H9 (cell line): ENCODE results near the gene FAM3C. TPM values are rescaled to one million over a fixed set of nuclear protein-coding genes. Genes with fewer than 3 reads are reported as not detected.

Experiments used
- DNase-seq: peaks from one replicate; pipeline ENCODE4 v3.0.0-alpha.2; 2017
- H2AFZ ChIP-seq: one replicate; pipeline ENCODE4 v1.6.1; 2013; ENCODE audit warnings: mild to moderate bottlenecking, low read length, control low read depth, moderate library complexity
- H2AK5ac ChIP-seq: 2 replicates; pipeline ENCODE4 v1.6.1; 2013; ENCODE audit warnings: low read length, control low read depth, mixed read lengths; ENCODE audit not compliant: insufficient read length
- H2BK120ac ChIP-seq: one replicate; pipeline ENCODE4 v1.6.1; 2013; ENCODE audit warnings: low read depth, mild to moderate bottlenecking, low read length, control low read depth, inconsistent platforms; ENCODE audit not compliant: poor library complexity, severe bottlenecking
- H2BK12ac ChIP-seq: 2 replicates; pipeline ENCODE4 v1.6.1; 2013; ENCODE audit warnings: low read length, control low read depth, mixed read lengths, low read depth; ENCODE audit not compliant: insufficient read length
- H2BK15ac ChIP-seq: 2 replicates; pipeline ENCODE4 v1.6.1; 2013; ENCODE audit warnings: low read depth, low read length, control low read depth
- H2BK20ac ChIP-seq: one replicate; pipeline ENCODE4 v1.6.1; 2013; ENCODE audit warnings: low read depth, mild to moderate bottlenecking, low read length, control low read depth, inconsistent platforms; ENCODE audit not compliant: poor library complexity, severe bottlenecking
- H2BK5ac ChIP-seq: 2 replicates; pipeline ENCODE4 v1.6.1; 2013; ENCODE audit warnings: low read length, control low read depth, mixed read lengths; ENCODE audit not compliant: insufficient read length
- H3K14ac ChIP-seq: 2 replicates; pipeline ENCODE4 v1.6.1; 2013; ENCODE audit warnings: low read length, control low read depth; ENCODE audit not compliant: insufficient read depth
- H3K18ac ChIP-seq: 2 replicates; pipeline ENCODE4 v1.6.1; 2013; ENCODE audit warnings: low read depth, mild to moderate bottlenecking, mixed read lengths, low read length, control low read depth; ENCODE audit not compliant: insufficient read length
- H3K23ac ChIP-seq: 2 replicates; pipeline ENCODE4 v1.6.1; 2013; ENCODE audit warnings: low read length, control low read depth, mixed read lengths, low read depth; ENCODE audit not compliant: insufficient read length
- H3K23me2 ChIP-seq: 2 replicates; pipeline ENCODE4 v1.6.1; 2013; ENCODE audit warnings: low read depth, mild to moderate bottlenecking, mixed read lengths, low read length, control low read depth; ENCODE audit not compliant: insufficient read length, poor library complexity, severe bottlenecking
- H3K27ac ChIP-seq: 2 replicates; pipeline ENCODE4 v1.5.1; 2013; ENCODE audit warnings: low read length, control low read depth, mixed read lengths, low read depth; ENCODE audit not compliant: insufficient read length
- H3K27me3 ChIP-seq: 2 replicates; pipeline ENCODE4 v1.6.1; 2013; ENCODE audit warnings: low read length, control low read depth, inconsistent platforms; ENCODE audit not compliant: insufficient read depth
- H3K4ac ChIP-seq: 2 replicates; pipeline ENCODE4 v1.6.1; 2013; ENCODE audit warnings: low read depth, mild to moderate bottlenecking, control low read depth, inconsistent platforms, low read length, moderate library complexity
- H3K4me1 ChIP-seq: 2 replicates; pipeline ENCODE4 v1.6.1; 2013; ENCODE audit warnings: low read length, control low read depth, inconsistent platforms; ENCODE audit not compliant: insufficient read depth
- H3K4me2 ChIP-seq: 2 replicates; pipeline ENCODE4 v1.6.1; 2013; ENCODE audit warnings: low read length, control low read depth, mixed read lengths; ENCODE audit not compliant: insufficient read length, insufficient read depth
- H3K56ac ChIP-seq: 2 replicates; pipeline ENCODE4 v1.6.1; 2013; ENCODE audit warnings: low read depth, mild to moderate bottlenecking, mixed read lengths, low read length, control low read depth; ENCODE audit not compliant: insufficient read length
- H3K79me1 ChIP-seq: 2 replicates; pipeline ENCODE4 v1.6.1; 2013; ENCODE audit warnings: low read depth, mild to moderate bottlenecking, moderate library complexity, low read length, control low read depth, inconsistent platforms; ENCODE audit not compliant: insufficient read depth, poor library complexity, severe bottlenecking
- H3K79me2 ChIP-seq: 2 replicates; pipeline ENCODE4 v1.6.1; 2013; ENCODE audit warnings: low read length, control low read depth, inconsistent platforms; ENCODE audit not compliant: insufficient read depth
- H3K9ac ChIP-seq: 2 replicates; pipeline ENCODE4 v1.6.1; 2013; ENCODE audit warnings: low read length, control low read depth, mixed read lengths; ENCODE audit not compliant: insufficient read length; ENCODE audit errors: extremely low read depth
- H3K9me3 ChIP-seq: one replicate; pipeline ENCODE4 v1.6.1; 2013; ENCODE audit warnings: low read depth, low read length, inconsistent platforms; ENCODE audit not compliant: control insufficient read depth
- H3T11ph ChIP-seq: one replicate; pipeline ENCODE4 v1.6.1; 2013; ENCODE audit warnings: mild to moderate bottlenecking, low read length, control low read depth, inconsistent platforms
- H4K20me1 ChIP-seq: one replicate; pipeline ENCODE4 v1.6.1; 2013; ENCODE audit not compliant: control insufficient read depth, insufficient read length, insufficient read depth
- H4K5ac ChIP-seq: 2 replicates; pipeline ENCODE4 v1.6.1; 2013; ENCODE audit warnings: low read depth, mild to moderate bottlenecking, mixed read lengths, low read length, control low read depth; ENCODE audit not compliant: insufficient read length
- H4K8ac ChIP-seq: replicated peaks from 2 replicates; pipeline ENCODE4 v1.6.1; 2013; ENCODE audit warnings: low read length, control low read depth, mixed read lengths, low read depth; ENCODE audit not compliant: insufficient read length
- H4K91ac ChIP-seq: 2 replicates; pipeline ENCODE4 v1.6.1; 2013; ENCODE audit warnings: low read depth, mild to moderate bottlenecking, moderate library complexity, mixed read lengths, low read length, control low read depth; ENCODE audit not compliant: insufficient read length
- H3K27ac Mint-ChIP-seq, 3 experiments: 2 replicates in 2 of 3; 3 replicates in 1 of 3; pipeline ENCODE4 v1.8.0; 2020 to 2021; ENCODE audit warnings: mixed read lengths in 3 of 3, mild to moderate bottlenecking in 1 of 3, moderate library complexity in 1 of 3
- H3K27me3 Mint-ChIP-seq: 2 replicates; pipeline ENCODE4 v1.8.0; 2021; ENCODE audit warnings: low read depth, mild to moderate bottlenecking, moderate library complexity, mixed read lengths
- H3K36me3 Mint-ChIP-seq, 3 experiments: 2 replicates in 2 of 3; 3 replicates in 1 of 3; pipeline ENCODE4 v1.8.0; 2020 to 2021; ENCODE audit warnings: low read depth in 3 of 3, mixed read lengths in 3 of 3; ENCODE audit not compliant: insufficient read depth in 1 of 3
- H3K4me1 Mint-ChIP-seq, 2 experiments: 2 replicates each; pipeline ENCODE4 v1.8.0; 2020; ENCODE audit warnings: mixed read lengths in 2 of 2
- H3K4me3 Mint-ChIP-seq, 2 experiments: 2 replicates in 1 of 2; 3 replicates in 1 of 2; pipeline ENCODE4 v1.8.0; 2020 to 2021; ENCODE audit warnings: mild to moderate bottlenecking in 2 of 2, mixed read lengths in 2 of 2, moderate library complexity in 1 of 2
- H3K9me3 Mint-ChIP-seq, 2 experiments: 2 replicates in 1 of 2; 3 replicates in 1 of 2; pipeline ENCODE4 v1.8.0; 2020; ENCODE audit warnings: mild to moderate bottlenecking in 2 of 2, mixed read lengths in 2 of 2, moderate library complexity in 1 of 2
- WGBS: extraction: QIAGEN DNeasy Blood & Tissue Kit; methylation state at CpG from one replicate; pipeline ENCODE4 v1.1.7; 2013; ENCODE audit warnings: missing lambda C conversion rate, low lambda C conversion rate, mixed read lengths; ENCODE audit not compliant: insufficient read length; ENCODE audit errors: extremely low coverage; 5-methylcytosine and 5-hydroxymethylcytosine counted together
- total RNA-seq: library from RNA; stranded (reverse); gene quantifications from 2 replicates; pipeline ENCODE4 v1.2.1, GENCODE V29; 2021
- TF ChIP-seq, protein P1 (sequence below): fragments of 200-600 bp; sonication (generic); conservative IDR thresholded peaks from 3 replicates; pipeline ENCODE4 v1.8.0; 2021; ENCODE audit warnings: antibody characterized with exemption, mild to moderate bottlenecking

The FAM3C gene
- total RNA-seq, 1 experiment from 2014 or later = 64.5 TPM

DNA sequence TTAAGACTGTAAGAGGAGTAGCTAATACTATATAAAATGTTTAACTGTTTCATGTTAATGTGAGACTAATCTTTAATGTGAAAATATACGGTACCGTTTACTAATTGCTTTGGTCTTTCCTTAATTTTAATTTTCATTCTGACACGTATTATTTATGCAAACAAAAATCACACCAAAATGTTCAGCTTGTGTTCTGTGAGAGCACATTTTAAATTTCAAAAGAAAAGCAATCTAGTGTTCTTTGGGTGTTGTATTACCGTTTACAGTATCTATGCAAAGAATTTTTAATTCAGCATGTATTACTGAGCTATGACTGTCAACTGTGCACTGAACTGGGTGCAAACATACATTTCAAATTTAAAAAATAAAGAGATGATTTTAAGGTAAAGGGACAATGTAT, 65.1 kb downstream of the FAM3C start:
- no peak overlapping the region for H3K4me2 ChIP-seq
- H3K4me3 Mint-ChIP-seq = no peak overlapping the region

More for the DNA sequence above, 65.1 kb downstream of the FAM3C start:
- Histone ChIP-seq H3K79me2 (no peaks in the 10 kb centered on the region), H2BK15ac (no peak overlapping the region), H3K23ac (no peak overlapping the region), H2BK12ac (no peak overlapping the region), H2BK5ac (no peak overlapping the region), H3K27ac (no peak overlapping the region), H3K27me3 (peaks cover 11% of the 10 kb centered on the region; the same call in 1 of the 2 replicates), H3T11ph (no peak overlapping the region), H2BK20ac (no peak overlapping the region), H3K4ac (no peak overlapping the region), H2AK5ac (no peak overlapping the region), H4K91ac (no peak overlapping the region), H4K5ac (no peak overlapping the region), H3K9me3 (no peaks in the 10 kb centered on the region), H3K4me1 (no peaks in the 10 kb centered on the region), H3K56ac (no peak overlapping the region), H2BK120ac (no peak overlapping the region), H2AFZ (no peak overlapping the region), H4K8ac (no peak overlapping the region), H3K18ac (no peak overlapping the region), H3K9ac (no peak overlapping the region), H3K79me1 (no peaks in the 10 kb centered on the region), H4K20me1 (no peaks in the 10 kb centered on the region), H3K23me2 (peaks cover 19% of the 10 kb centered on the region), H3K14ac (no peak overlapping the region)
- TF ChIP-seq, protein P1, sequence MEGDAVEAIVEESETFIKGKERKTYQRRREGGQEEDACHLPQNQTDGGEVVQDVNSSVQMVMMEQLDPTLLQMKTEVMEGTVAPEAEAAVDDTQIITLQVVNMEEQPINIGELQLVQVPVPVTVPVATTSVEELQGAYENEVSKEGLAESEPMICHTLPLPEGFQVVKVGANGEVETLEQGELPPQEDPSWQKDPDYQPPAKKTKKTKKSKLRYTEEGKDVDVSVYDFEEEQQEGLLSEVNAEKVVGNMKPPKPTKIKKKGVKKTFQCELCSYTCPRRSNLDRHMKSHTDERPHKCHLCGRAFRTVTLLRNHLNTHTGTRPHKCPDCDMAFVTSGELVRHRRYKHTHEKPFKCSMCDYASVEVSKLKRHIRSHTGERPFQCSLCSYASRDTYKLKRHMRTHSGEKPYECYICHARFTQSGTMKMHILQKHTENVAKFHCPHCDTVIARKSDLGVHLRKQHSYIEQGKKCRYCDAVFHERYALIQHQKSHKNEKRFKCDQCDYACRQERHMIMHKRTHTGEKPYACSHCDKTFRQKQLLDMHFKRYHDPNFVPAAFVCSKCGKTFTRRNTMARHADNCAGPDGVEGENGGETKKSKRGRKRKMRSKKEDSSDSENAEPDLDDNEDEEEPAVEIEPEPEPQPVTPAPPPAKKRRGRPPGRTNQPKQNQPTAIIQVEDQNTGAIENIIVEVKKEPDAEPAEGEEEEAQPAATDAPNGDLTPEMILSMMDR = no peak
- Mint-ChIP-seq H3K27me3 (peaks cover 46% of the 10 kb centered on the region), H3K27ac (no peak overlapping the region), H3K9me3 (no peaks in the 10 kb centered on the region), H3K4me1 (peaks cover 5 to 14% of the 10 kb centered on the region in 2 experiments), H3K36me3 (no peaks in the 10 kb centered on the region; a peak in 1 of 7 replicates)
- no peak for DNase-seq
- WGBS = no CpG with 5 or more reads among the region's 4 CpGs
